ENCODE data around the gene ACR. TPM values are rescaled to one million over a fixed set of nuclear protein-coding genes. Genes with fewer than 3 reads are reported as not detected.
A peak's percentile ranks its signal among the peaks of the same experiment; 100 is the strongest.
"Not testable (repeated sequence)": the region's sequence is repeated elsewhere in the genome, so short reads cannot be mapped to it uniquely, and the experiment has no call there.

The ACR gene
- total RNA-seq, 2 donors from 2014 or later: 0.18 TPM; not detected in 1

- H3K27me3 Mint-ChIP-seq (ENCODE audit: insufficient read depth): peaks cover 78% of the 10 kb centered on the region
- TF ChIP-seq, protein P1, sequence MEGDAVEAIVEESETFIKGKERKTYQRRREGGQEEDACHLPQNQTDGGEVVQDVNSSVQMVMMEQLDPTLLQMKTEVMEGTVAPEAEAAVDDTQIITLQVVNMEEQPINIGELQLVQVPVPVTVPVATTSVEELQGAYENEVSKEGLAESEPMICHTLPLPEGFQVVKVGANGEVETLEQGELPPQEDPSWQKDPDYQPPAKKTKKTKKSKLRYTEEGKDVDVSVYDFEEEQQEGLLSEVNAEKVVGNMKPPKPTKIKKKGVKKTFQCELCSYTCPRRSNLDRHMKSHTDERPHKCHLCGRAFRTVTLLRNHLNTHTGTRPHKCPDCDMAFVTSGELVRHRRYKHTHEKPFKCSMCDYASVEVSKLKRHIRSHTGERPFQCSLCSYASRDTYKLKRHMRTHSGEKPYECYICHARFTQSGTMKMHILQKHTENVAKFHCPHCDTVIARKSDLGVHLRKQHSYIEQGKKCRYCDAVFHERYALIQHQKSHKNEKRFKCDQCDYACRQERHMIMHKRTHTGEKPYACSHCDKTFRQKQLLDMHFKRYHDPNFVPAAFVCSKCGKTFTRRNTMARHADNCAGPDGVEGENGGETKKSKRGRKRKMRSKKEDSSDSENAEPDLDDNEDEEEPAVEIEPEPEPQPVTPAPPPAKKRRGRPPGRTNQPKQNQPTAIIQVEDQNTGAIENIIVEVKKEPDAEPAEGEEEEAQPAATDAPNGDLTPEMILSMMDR (conservative IDR thresholded peaks at IDR 0.05): no peak
- DNase-seq: peak; percentile 26
- H3K36me3 Mint-ChIP-seq (ENCODE audit: low read depth): no peaks in the 10 kb centered on the region
- Histone ChIP-seq H3K36me3 (ENCODE audit: control insufficient read depth, insufficient read depth, low read length) (no peaks in the 10 kb centered on the region), H3K4me3 (ENCODE audit: low read length) (no peak overlapping the region), H3K27me3 (ENCODE audit: control insufficient read depth, insufficient read depth, low read length, poor library complexity, severe bottlenecking) (peaks cover 45% of the 10 kb centered on the region), H3K4me1 (ENCODE audit: control insufficient read depth, insufficient read depth, low read length) (no peaks in the 10 kb centered on the region), H3K9ac (ENCODE audit: extremely low read depth, low read length, poor library complexity, severe bottlenecking) (no peak overlapping the region), H3K27ac (ENCODE audit: low read depth, low read length) (no peak overlapping the region), H3K9me3 (ENCODE audit: control insufficient read depth, low read length) (no peaks in the 10 kb centered on the region)
- H3K27ac Mint-ChIP-seq: no peak overlapping the region
- WGBS, 2 experiments (ENCODE audit: insufficient coverage in 1 of 2, insufficient read length in 1 of 2): 85 to 86% methylated on average over 7 to 12 of the region's 12 CpGs
- H3K4me3 Mint-ChIP-seq: no peak overlapping the region
- no peaks in the 10 kb centered on the region for H3K4me1 Mint-ChIP-seq
- no peaks in the 10 kb centered on the region for H3K9me3 Mint-ChIP-seq
Measured at GRCh38 chr22:50739894-50740293, 1.9 kb downstream of the ACR start.

DNA sequence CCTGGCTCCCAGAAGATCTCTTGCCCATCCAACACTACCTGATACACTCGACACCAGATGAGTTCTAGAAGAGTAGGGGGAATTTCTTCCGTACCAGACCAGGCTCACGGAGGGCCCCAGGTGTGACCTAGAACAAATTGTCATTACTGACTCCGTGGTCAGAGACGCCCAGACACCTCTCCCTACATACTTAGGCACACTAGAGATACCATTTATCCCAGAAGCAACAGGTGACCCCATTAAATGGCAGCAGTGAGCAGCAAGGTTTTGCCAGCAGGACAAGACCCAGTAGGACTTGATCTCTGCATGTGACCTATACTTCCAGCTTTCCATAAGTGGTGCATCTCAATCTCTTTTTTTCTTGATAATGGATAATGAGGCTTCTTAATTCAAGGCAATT lies 2.7 kb downstream of the ACR start:
- H3K36me3 Mint-ChIP-seq (ENCODE audit: low read depth); H3K9me3 ChIP-seq (ENCODE audit: control insufficient read depth, low read length); H3K36me3 ChIP-seq (ENCODE audit: control insufficient read depth, insufficient read depth, low read length); H3K4me1 Mint-ChIP-seq; H3K4me3 Mint-ChIP-seq; DNase-seq; H3K4me1 ChIP-seq (ENCODE audit: control insufficient read depth, insufficient read depth, low read length); H3K9ac ChIP-seq (ENCODE audit: extremely low read depth, low read length, poor library complexity, severe bottlenecking); H3K27ac Mint-ChIP-seq; H3K27ac ChIP-seq (ENCODE audit: low read depth, low read length); H3K4me3 ChIP-seq (ENCODE audit: low read length); H3K9me3 Mint-ChIP-seq: not testable (repeated sequence)
- peaks cover 38% of the 10 kb centered on the region for H3K27me3 ChIP-seq (ENCODE audit: control insufficient read depth, insufficient read depth, low read length, poor library complexity, severe bottlenecking)
- peaks cover 73% of the 10 kb centered on the region for H3K27me3 Mint-ChIP-seq (ENCODE audit: insufficient read depth)
- WGBS, 2 experiments (ENCODE audit: insufficient coverage in 1 of 2, insufficient read length in 1 of 2): 82 to 89% methylated on average over 3 to 5 of the region's 5 CpGs

DNA sequence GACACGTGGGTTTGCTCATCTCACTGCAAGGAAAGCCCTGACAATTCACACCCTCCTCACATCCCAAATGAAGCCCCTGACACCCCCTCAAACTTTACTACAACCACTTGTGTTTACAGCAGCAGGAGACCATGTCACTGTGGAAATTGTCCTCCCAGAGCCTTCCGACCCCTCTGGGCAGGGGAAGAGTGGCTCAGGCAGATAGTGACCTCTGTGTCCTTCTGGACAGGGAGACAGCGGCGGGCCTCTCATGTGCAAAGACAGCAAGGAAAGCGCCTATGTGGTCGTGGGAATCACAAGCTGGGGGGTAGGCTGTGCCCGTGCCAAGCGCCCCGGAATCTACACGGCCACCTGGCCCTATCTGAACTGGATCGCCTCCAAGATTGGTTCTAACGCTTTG lies 6.4 kb downstream of the ACR start:
- not testable (repeated sequence) for H3K4me1 Mint-ChIP-seq; H3K9me3 ChIP-seq (ENCODE audit: control insufficient read depth, low read length); H3K9ac ChIP-seq (ENCODE audit: extremely low read depth, low read length, poor library complexity, severe bottlenecking); H3K36me3 ChIP-seq (ENCODE audit: control insufficient read depth, insufficient read depth, low read length); H3K36me3 Mint-ChIP-seq (ENCODE audit: low read depth); H3K9me3 Mint-ChIP-seq; H3K27me3 ChIP-seq (ENCODE audit: control insufficient read depth, insufficient read depth, low read length, poor library complexity, severe bottlenecking); H3K4me3 Mint-ChIP-seq; H3K4me1 ChIP-seq (ENCODE audit: control insufficient read depth, insufficient read depth, low read length); DNase-seq; H3K27ac Mint-ChIP-seq; H3K4me3 ChIP-seq (ENCODE audit: low read length); H3K27ac ChIP-seq (ENCODE audit: low read depth, low read length)
- H3K27me3 Mint-ChIP-seq (ENCODE audit: insufficient read depth): peaks cover 52% of the 10 kb centered on the region
- WGBS, 2 experiments (ENCODE audit: insufficient coverage in 1 of 2, insufficient read length in 1 of 2): 84% methylated on average over 3 of the region's 12 CpGs; no CpG with 5 or more reads in 1 of the 2 experiments

DNA sequence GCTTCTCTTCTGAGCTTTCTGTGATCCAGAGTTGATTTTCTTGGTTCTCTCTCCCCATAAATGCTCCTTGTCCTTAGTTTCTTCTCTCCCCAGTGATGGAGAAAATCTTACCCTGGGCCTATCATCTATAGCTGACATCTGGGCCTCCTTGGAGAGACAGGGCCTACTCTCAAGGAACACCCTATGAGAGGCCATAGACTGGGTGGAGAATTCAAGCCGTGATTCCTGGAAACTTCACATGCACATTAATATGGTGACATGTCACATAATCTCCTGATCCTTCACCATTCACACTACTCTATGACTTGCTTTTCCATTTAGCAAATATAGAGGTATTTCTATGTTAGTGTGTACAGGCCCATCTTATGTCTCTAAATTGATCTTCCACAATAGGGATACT lies 9.5 kb downstream of the ACR start:
- not testable (repeated sequence) for H3K4me3 Mint-ChIP-seq; DNase-seq; H3K9ac ChIP-seq (ENCODE audit: extremely low read depth, low read length, poor library complexity, severe bottlenecking); H3K27me3 ChIP-seq (ENCODE audit: control insufficient read depth, insufficient read depth, low read length, poor library complexity, severe bottlenecking); H3K4me1 Mint-ChIP-seq; H3K27ac Mint-ChIP-seq; H3K36me3 Mint-ChIP-seq (ENCODE audit: low read depth); H3K27ac ChIP-seq (ENCODE audit: low read depth, low read length); H3K36me3 ChIP-seq (ENCODE audit: control insufficient read depth, insufficient read depth, low read length); H3K9me3 Mint-ChIP-seq; H3K9me3 ChIP-seq (ENCODE audit: control insufficient read depth, low read length); H3K4me3 ChIP-seq (ENCODE audit: low read length); H3K4me1 ChIP-seq (ENCODE audit: control insufficient read depth, insufficient read depth, low read length)
- peaks cover 56% of the 10 kb centered on the region for H3K27me3 Mint-ChIP-seq (ENCODE audit: insufficient read depth)
- 88% methylated on average over 1 of the region's 1 CpG; no CpG with 5 or more reads in 1 of the 2 experiments for WGBS, 2 experiments (ENCODE audit: insufficient coverage in 1 of 2, insufficient read length in 1 of 2)

DNA sequence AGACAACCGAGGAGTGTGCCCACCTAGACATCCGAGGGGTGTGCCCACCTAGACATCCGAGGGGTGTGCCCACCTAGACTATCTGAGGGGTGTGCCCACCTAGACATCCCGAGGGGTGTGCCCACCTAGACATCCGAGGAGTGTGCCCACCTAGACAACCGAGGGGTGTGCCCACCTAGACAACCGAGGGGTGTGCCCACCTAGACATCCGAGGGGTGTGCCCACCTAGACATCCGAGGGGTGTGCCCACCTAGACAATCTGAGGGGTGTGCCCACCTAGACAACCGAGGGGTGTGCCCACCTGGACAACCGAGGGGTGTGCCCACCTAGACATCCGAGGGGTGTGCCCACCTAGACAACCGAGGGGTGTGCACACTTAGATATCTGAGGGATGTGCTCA lies 10.6 kb downstream of the ACR start:
- not testable (repeated sequence) for H3K9me3 ChIP-seq (ENCODE audit: control insufficient read depth, low read length); H3K36me3 Mint-ChIP-seq (ENCODE audit: low read depth); H3K27ac Mint-ChIP-seq; DNase-seq; H3K36me3 ChIP-seq (ENCODE audit: control insufficient read depth, insufficient read depth, low read length); H3K27ac ChIP-seq (ENCODE audit: low read depth, low read length); H3K4me3 ChIP-seq (ENCODE audit: low read length); H3K4me1 ChIP-seq (ENCODE audit: control insufficient read depth, insufficient read depth, low read length); H3K9ac ChIP-seq (ENCODE audit: extremely low read depth, low read length, poor library complexity, severe bottlenecking); H3K9me3 Mint-ChIP-seq; H3K27me3 ChIP-seq (ENCODE audit: control insufficient read depth, insufficient read depth, low read length, poor library complexity, severe bottlenecking); H3K4me3 Mint-ChIP-seq; H3K4me1 Mint-ChIP-seq
- peaks cover 60% of the 10 kb centered on the region for H3K27me3 Mint-ChIP-seq (ENCODE audit: insufficient read depth)
- WGBS, 2 experiments (ENCODE audit: insufficient coverage in 1 of 2, insufficient read length in 1 of 2): 83 to 84% methylated on average over 9 to 11 of the region's 13 CpGs

- not testable (repeated sequence) for H3K9me3 Mint-ChIP-seq; H3K27ac Mint-ChIP-seq; H3K36me3 Mint-ChIP-seq (ENCODE audit: low read depth); DNase-seq; H3K4me1 ChIP-seq (ENCODE audit: control insufficient read depth, insufficient read depth, low read length); H3K9ac ChIP-seq (ENCODE audit: extremely low read depth, low read length, poor library complexity, severe bottlenecking); H3K4me3 ChIP-seq (ENCODE audit: low read length); H3K36me3 ChIP-seq (ENCODE audit: control insufficient read depth, insufficient read depth, low read length); H3K4me3 Mint-ChIP-seq; H3K4me1 Mint-ChIP-seq; H3K27ac ChIP-seq (ENCODE audit: low read depth, low read length); H3K9me3 ChIP-seq (ENCODE audit: control insufficient read depth, low read length); H3K27me3 ChIP-seq (ENCODE audit: control insufficient read depth, insufficient read depth, low read length, poor library complexity, severe bottlenecking)
- WGBS, 2 experiments (ENCODE audit: insufficient coverage in 1 of 2, insufficient read length in 1 of 2): 73 to 85% methylated on average over 5 to 9 of the region's 9 CpGs
- peaks cover 61% of the 10 kb centered on the region for H3K27me3 Mint-ChIP-seq (ENCODE audit: insufficient read depth)
Measured at GRCh38 chr22:50749302-50750074, 11.5 kb downstream of the ACR start.
